Neuronal stem cell (in vitro differentiated cells): ENCODE measurements around the gene RPL32.

ENCODE experiments used
- DNase-seq: peaks from one replicate; pipeline ENCODE4 v3.0.0-alpha.2; 2013; ENCODE audit warnings: low spot score
- H2AFZ ChIP-seq: one replicate; pipeline ENCODE4 v1.6.1; 2013; ENCODE audit warnings: mild to moderate bottlenecking, low read length, inconsistent platforms
- H2AK5ac ChIP-seq: 2 replicates; pipeline ENCODE4 v1.6.1; 2013; ENCODE audit warnings: low read depth, mild to moderate bottlenecking, inconsistent platforms, low read length, moderate library complexity, mixed read lengths
- H2BK120ac ChIP-seq: 2 replicates; pipeline ENCODE4 v1.6.1; 2013; ENCODE audit warnings: low read depth, mild to moderate bottlenecking, inconsistent platforms, low read length, moderate library complexity, mixed read lengths
- H2BK12ac ChIP-seq: one replicate; pipeline ENCODE4 v1.6.1; 2013; ENCODE audit warnings: low read length, inconsistent platforms
- H2BK15ac ChIP-seq: 2 replicates; pipeline ENCODE4 v1.6.1; 2013; ENCODE audit warnings: mild to moderate bottlenecking, low read length, inconsistent platforms, mixed read lengths
- H2BK5ac ChIP-seq: one replicate; pipeline ENCODE4 v1.6.1; 2013; ENCODE audit warnings: inconsistent platforms, mild to moderate bottlenecking, low read length, moderate library complexity
- H3K14ac ChIP-seq: one replicate; pipeline ENCODE4 v1.6.1; 2013; ENCODE audit warnings: low read length, inconsistent platforms
- H3K18ac ChIP-seq: 2 replicates; pipeline ENCODE4 v1.6.1; 2013; ENCODE audit warnings: low read length, inconsistent platforms
- H3K23ac ChIP-seq: 2 replicates; pipeline ENCODE4 v1.6.1; 2013; ENCODE audit warnings: low read depth, mild to moderate bottlenecking, mixed read lengths, low read length, inconsistent platforms; ENCODE audit not compliant: poor library complexity
- H3K27ac ChIP-seq: replicated peaks from 3 replicates; pipeline ENCODE4 v1.5.1; 2013; ENCODE audit warnings: low read length, inconsistent platforms
- H3K27me3 ChIP-seq, 3 experiments: 2 replicates each; pipeline ENCODE4 v1.6.1; 2013; ENCODE audit warnings: low read length in 3 of 3, mild to moderate bottlenecking in 2 of 3, inconsistent platforms in 1 of 3, low read depth in 1 of 3, mixed read lengths in 1 of 3, moderate library complexity in 1 of 3; ENCODE audit not compliant: control insufficient read depth in 3 of 3, insufficient read depth in 3 of 3
- H3K36me3 ChIP-seq, 2 donors: replicated peaks in 1 of 2; 2 replicates each; pipeline ENCODE4 v1.6.1; 2013; ENCODE audit warnings: low read length in 2 of 2; ENCODE audit not compliant: control insufficient read depth in 2 of 2, insufficient read depth in 2 of 2
- H3K4ac ChIP-seq: 2 replicates; pipeline ENCODE4 v1.6.1; 2013; ENCODE audit warnings: inconsistent platforms, mild to moderate bottlenecking, low read length, moderate library complexity
- H3K4me1 ChIP-seq, 2 donors: 1 replicate in 1 of 2; 2 replicates in 1 of 2; pipeline ENCODE4 v1.6.1; 2013; ENCODE audit warnings: low read length in 2 of 2, low read depth in 1 of 2; ENCODE audit not compliant: control insufficient read depth in 2 of 2, insufficient read depth in 1 of 2
- H3K4me2 ChIP-seq: one replicate; pipeline ENCODE4 v1.6.1; 2013; ENCODE audit warnings: mild to moderate bottlenecking, low read length, inconsistent platforms; ENCODE audit not compliant: insufficient read depth, poor library complexity, severe bottlenecking
- H3K4me3 ChIP-seq, 2 donors: 2 replicates each; pipeline ENCODE4 v1.5.1; 2013; ENCODE audit warnings: low read length in 2 of 2, mild to moderate bottlenecking in 2 of 2, inconsistent platforms in 1 of 2, moderate library complexity in 1 of 2
- H3K79me1 ChIP-seq: one replicate; pipeline ENCODE4 v1.6.1; 2013; ENCODE audit warnings: low read depth, mild to moderate bottlenecking, inconsistent platforms, low read length, moderate library complexity
- H3K9ac ChIP-seq: one replicate; pipeline ENCODE4 v1.6.1; 2013; ENCODE audit warnings: mild to moderate bottlenecking, low read depth, low read length, inconsistent platforms; ENCODE audit not compliant: poor library complexity
- H3K9me3 ChIP-seq, 2 donors: replicated peaks in 1 of 2; 2 replicates each; pipeline versions ENCODE3 to v1.6.1; 2013; ENCODE audit warnings: low read length in 2 of 2, mild to moderate bottlenecking in 2 of 2, inconsistent platforms in 1 of 2, low read depth in 1 of 2, mixed read lengths in 1 of 2, moderate library complexity in 1 of 2; ENCODE audit not compliant: control insufficient read depth in 2 of 2, insufficient read depth in 1 of 2
- H4K8ac ChIP-seq: one replicate; pipeline ENCODE4 v1.6.1; 2013; ENCODE audit warnings: low read depth, mild to moderate bottlenecking, inconsistent platforms, low read length, moderate library complexity
- H4K91ac ChIP-seq: one replicate; pipeline ENCODE4 v1.6.1; 2013; ENCODE audit warnings: low read length, low read depth, mild to moderate bottlenecking, inconsistent platforms; ENCODE audit not compliant: poor library complexity
- WGBS, 2 donors: extraction: QIAGEN DNeasy Blood & Tissue Kit; methylation state at CpG; one replicate each; pipeline ENCODE4 v1.1.7; 2013; ENCODE audit warnings: missing lambda C conversion rate in 2 of 2, mixed read lengths in 1 of 2; ENCODE audit not compliant: insufficient read length in 2 of 2, insufficient replicate concordance in 1 of 2; ENCODE audit errors: extremely low coverage in 2 of 2; 5-methylcytosine and 5-hydroxymethylcytosine counted together

Gene RPL32

DNA sequence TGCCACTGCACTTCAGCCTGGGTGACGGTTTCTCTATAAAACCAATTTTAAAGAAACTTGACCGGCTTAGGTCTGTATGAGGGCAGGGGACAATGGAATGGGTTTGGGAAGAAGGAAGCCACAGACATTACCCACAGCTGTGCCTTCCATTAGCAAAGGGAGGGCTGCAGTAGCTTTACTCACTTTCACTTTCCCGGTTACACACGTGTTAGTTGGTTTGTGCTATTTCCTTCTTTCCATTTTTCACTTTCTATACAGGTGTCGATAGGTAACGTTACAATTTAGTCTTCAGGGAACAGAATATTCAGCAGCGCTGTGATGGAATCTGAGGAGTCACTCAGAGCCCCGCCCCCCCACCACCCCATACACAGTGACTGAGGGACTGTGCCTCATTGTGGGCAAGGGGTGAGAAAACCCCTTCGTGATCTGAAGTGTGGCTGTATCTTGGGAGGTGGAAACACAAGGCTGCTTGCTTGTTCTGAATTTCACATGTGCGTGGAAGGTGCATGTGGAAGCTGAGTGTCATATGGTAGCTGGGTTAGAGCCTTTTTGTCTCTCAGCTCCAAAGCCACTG lies 44.8 kb upstream of the RPL32 start:
- peaks cover 0 to 33% (median 2%) of the 10 kb centered on the region in 3 experiments for H3K27me3 ChIP-seq
- H2BK12ac ChIP-seq, result no peak overlapping the region
- no peak overlapping the region for H3K18ac ChIP-seq

DNA sequence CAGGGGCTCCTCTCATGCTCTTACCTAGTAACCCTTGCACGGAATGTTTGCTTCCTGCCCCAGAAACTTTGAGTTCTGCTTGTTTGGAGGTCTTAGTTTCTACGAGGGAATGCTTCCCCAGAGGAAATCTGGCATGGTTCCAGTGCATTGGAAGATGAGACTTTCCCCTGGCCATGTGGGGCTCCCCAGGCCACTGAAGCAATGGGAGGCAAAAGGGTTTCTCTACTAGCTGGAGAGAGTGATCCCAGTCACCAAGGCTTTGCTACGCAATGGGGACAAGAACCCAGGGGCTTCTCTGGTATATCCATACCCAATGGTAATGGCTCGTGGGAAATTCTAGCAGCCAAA lies 44.2 kb upstream of the RPL32 start:
- Histone ChIP-seq H3K9me3 (no peaks in the 10 kb centered on the region), H3K18ac (no peak overlapping the region), H3K36me3 (no peaks in the 10 kb centered on the region), H2AK5ac (no peak overlapping the region), H3K23ac (no peak overlapping the region), H2AFZ (no peak overlapping the region), H3K27me3 (peaks cover 0 to 28% (median 0%) of the 10 kb centered on the region in 3 experiments), H2BK120ac (no peak overlapping the region), H3K4me1 (peaks cover 0 to 2% of the 10 kb centered on the region in 2 donors), H2BK12ac (no peak overlapping the region), H2BK15ac (no peak overlapping the region), H3K79me1 (no peaks in the 10 kb centered on the region), H3K4me2 (no peak overlapping the region), H3K9ac (no peak overlapping the region), H4K8ac (no peak overlapping the region), H3K27ac (no peak overlapping the region), H2BK5ac (no peak overlapping the region), H3K4ac (no peak overlapping the region), H3K4me3 (no peak overlapping the region), H4K91ac (no peak overlapping the region), H3K14ac (no peak overlapping the region)
- WGBS, 2 donors, result no CpG with 5 or more reads among the region's 4 CpGs
- DNase-seq, result no peak

More for the DNA sequence above, 44.8 kb upstream of the RPL32 start:
- no peaks in the 10 kb centered on the region for H3K79me1 ChIP-seq
- no peak overlapping the region for H3K9ac ChIP-seq
- no peak overlapping the region for H3K14ac ChIP-seq
- H2BK120ac ChIP-seq, result no peak overlapping the region
- no peaks in the 10 kb centered on the region for H3K36me3 ChIP-seq
- H2BK5ac ChIP-seq, result no peak overlapping the region
- no peak for DNase-seq
- no peaks in the 10 kb centered on the region for H3K9me3 ChIP-seq
- no peak overlapping the region for H3K27ac ChIP-seq
- no peak overlapping the region for H3K4me3 ChIP-seq
- no peak overlapping the region for H3K4me2 ChIP-seq
- WGBS, 2 donors, result no CpG with 5 or more reads among the region's 10 CpGs
- no peak overlapping the region for H3K23ac ChIP-seq
- no peak overlapping the region for H3K4ac ChIP-seq
- H4K91ac ChIP-seq, result no peak overlapping the region
- no peak overlapping the region for H2BK15ac ChIP-seq
- H4K8ac ChIP-seq, result no peak overlapping the region
- H2AK5ac ChIP-seq, result peak overlapping the region; percentile 76
- no peak overlapping the region for H2AFZ ChIP-seq
- peaks cover 0 to 2% of the 10 kb centered on the region in 2 donors for H3K4me1 ChIP-seq

DNA sequence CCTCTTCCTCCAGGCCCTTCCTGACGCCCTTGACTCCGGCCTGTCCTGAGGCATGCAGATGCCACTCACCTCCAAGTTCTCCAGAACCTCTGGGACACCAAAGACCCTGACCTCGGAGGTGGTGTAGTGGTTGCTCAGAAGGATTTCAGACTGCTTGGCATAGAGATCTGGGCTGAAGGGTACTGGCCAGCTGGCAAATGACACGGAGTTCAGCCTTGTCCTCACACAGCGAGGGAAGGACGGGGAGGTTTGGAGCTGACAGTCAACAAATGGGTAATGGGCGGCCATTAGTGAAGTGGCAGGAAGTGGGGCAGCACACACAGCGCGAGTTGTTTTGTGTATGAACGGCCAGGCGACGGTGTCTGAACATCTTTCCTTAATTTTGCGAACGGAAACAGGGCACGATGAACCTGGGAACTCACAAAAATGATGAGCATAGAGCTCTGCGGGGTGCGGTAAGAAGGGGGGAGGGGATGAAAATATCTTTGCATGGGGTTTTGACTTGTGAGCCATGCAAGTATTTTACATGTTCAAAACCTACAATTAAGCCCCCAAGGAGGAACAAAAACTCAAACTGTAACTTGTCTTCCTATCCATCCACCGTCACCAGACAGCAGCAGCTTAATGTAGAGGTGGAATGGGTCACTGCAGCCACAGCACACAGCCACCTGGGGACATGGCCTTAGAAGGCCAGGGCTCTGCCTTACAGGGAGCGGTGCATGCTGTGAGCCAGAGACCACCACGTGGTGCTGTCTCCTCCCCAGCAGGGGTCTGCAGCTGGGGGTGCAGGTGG lies 43.6 kb upstream of the RPL32 start:
- no peak overlapping the region for H2BK120ac ChIP-seq
- no peak overlapping the region for H3K4ac ChIP-seq
- H3K36me3 ChIP-seq, result no peaks in the 10 kb centered on the region
- H3K4me3 ChIP-seq, result peak overlapping the region in 1 of 2 donors; percentile 8
- H2BK12ac ChIP-seq, result no peak overlapping the region
- no peak overlapping the region for H2BK5ac ChIP-seq
- H3K4me1 ChIP-seq, result peaks cover 0 to 2% of the 10 kb centered on the region in 2 donors
- peaks cover 0 to 23% (median 0%) of the 10 kb centered on the region in 3 experiments for H3K27me3 ChIP-seq
- H4K91ac ChIP-seq, result no peak overlapping the region
- no peak overlapping the region for H3K23ac ChIP-seq
- WGBS, 2 donors, result no CpG with 5 or more reads among the region's 20 CpGs
- no peak overlapping the region for H3K27ac ChIP-seq
- no peak overlapping the region for H2BK15ac ChIP-seq
- no peak overlapping the region for H2AFZ ChIP-seq
- no peaks in the 10 kb centered on the region for H3K79me1 ChIP-seq
- no peak overlapping the region for H4K8ac ChIP-seq
- no peak for DNase-seq
- H2AK5ac ChIP-seq, result no peak overlapping the region
- H3K4me2 ChIP-seq, result no peak overlapping the region
- H3K9ac ChIP-seq, result no peak overlapping the region
- no peak overlapping the region for H3K18ac ChIP-seq
- H3K9me3 ChIP-seq, result no peaks in the 10 kb centered on the region
- H3K14ac ChIP-seq, result no peak overlapping the region

DNA sequence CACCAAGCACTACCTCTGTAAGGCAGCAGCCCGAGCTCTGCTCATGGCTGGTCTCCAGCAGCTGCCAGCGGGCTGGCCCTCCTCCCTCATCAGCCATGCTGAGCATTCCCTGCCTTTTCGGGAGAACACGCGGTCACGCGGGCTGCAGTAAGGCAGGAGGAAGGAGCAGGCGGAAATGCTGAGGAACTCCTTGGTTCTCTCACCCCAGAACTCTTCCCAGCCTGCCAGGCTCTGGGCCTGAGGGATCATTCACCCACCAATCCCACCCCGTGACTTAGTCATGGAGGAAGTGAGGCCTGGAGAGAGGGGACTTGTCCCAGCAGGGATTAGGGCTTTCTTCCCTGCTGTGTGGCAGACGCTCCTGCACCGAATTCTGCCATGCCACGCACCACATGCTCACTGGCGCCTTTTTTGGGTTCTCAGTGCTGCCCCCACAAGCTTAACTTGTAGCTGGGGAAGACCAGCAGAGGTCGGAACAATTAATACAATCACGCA lies 42.9 kb upstream of the RPL32 start:
- H3K27me3 ChIP-seq, result peaks cover 0 to 23% (median 0%) of the 10 kb centered on the region in 3 experiments
- no peak overlapping the region for H4K91ac ChIP-seq
- H3K14ac ChIP-seq, result peak overlapping the region; percentile 41
- no peak overlapping the region for H2BK15ac ChIP-seq
- H3K36me3 ChIP-seq, result no peaks in the 10 kb centered on the region
- H3K4me3 ChIP-seq, result no peak overlapping the region
- H2BK5ac ChIP-seq, result no peak overlapping the region
- H4K8ac ChIP-seq, result no peak overlapping the region
- no peak overlapping the region for H3K4me2 ChIP-seq
- peak overlapping the region; percentile 18 for H2AFZ ChIP-seq
- no peak overlapping the region for H3K27ac ChIP-seq
- no peaks in the 10 kb centered on the region for H3K79me1 ChIP-seq
- no peak overlapping the region for H2BK120ac ChIP-seq
- H2BK12ac ChIP-seq, result no peak overlapping the region
- no peak overlapping the region for H3K4ac ChIP-seq
- peak overlapping the region; percentile 69 for H3K23ac ChIP-seq
- H3K4me1 ChIP-seq, result peaks cover 0 to 2% of the 10 kb centered on the region in 2 donors
- no peaks in the 10 kb centered on the region for H3K9me3 ChIP-seq
- no peak overlapping the region for H3K9ac ChIP-seq
- DNase-seq, result no peak
- H3K18ac ChIP-seq, result peak overlapping the region; percentile 39
- H2AK5ac ChIP-seq, result peak overlapping the region; percentile 30
- WGBS, 2 donors, result no CpG with 5 or more reads among the region's 15 CpGs
